ENCODE data around the gene EYA3.

The EYA3 gene

GRCh38 chr1:28112388-28113241 is 24.2 kb upstream of the EYA3 start:
- no peak for DNase-seq

DNA sequence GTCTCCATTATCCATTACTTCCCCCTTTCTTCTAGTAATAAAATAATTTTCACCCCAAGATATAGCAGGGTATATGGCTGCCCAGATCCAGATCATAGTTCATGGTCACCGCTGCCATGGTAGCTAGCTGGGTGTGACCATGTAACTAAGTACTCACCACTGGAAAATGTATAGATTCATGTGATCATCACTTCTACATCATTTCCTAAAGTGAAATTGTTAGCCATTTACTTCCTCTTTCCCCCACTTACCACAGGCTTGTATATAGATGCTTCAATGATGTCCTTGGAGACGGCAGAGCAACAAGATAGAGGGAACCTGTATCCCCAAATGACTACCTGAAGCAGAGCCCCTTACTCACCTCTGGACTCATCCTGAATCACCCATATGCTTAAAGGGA is 22.7 kb upstream of the EYA3 start:
- no peak for DNase-seq

- DNase-seq: no peak
Measured at GRCh38 chr1:28110555-28110954, 22.1 kb upstream of the EYA3 start.

DNA sequence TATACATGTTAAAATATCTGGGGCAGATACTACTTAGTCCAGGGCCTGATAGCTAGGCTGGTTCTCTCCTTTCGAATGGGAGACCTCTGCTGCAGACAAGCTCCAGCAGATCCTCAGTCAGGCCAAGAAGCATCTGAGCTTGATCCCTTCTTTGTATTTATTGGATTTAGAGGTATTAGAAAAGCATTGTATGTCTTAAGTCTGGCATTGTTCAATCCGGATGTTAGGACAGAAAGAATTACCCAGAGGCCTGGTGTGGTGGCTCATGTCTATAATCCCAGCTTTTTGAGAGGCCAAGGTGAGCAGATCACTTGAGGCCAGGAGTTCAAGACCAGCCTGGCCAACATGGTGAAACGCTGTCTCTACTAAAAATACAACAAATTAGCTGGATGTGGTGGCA is 21.2 kb upstream of the EYA3 start:
- DNase-seq: no peak

DNA sequence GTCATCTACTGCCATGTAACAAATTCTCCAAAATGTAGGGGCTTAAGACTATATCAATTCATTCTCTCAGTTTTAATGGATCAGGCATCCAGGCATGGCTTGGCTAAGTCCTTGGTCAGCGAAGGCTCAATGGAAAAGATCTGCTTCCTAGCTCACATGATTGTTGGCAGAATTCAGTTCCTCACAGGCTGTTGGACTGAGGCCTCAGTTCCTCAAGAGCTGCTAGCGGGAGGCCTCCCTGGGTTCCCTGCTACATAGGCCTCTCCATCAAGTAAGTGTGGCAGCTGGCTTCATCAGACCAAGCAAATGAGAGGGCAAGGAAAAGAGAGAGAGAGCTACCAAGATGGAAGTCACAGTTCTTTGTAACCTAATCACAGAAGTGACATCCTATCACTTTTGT is 19.6 kb upstream of the EYA3 start:
- no peak for DNase-seq

GRCh38 chr1:28104866-28105467 is 16.6 kb upstream of the EYA3 start:
- no peak for DNase-seq

DNA sequence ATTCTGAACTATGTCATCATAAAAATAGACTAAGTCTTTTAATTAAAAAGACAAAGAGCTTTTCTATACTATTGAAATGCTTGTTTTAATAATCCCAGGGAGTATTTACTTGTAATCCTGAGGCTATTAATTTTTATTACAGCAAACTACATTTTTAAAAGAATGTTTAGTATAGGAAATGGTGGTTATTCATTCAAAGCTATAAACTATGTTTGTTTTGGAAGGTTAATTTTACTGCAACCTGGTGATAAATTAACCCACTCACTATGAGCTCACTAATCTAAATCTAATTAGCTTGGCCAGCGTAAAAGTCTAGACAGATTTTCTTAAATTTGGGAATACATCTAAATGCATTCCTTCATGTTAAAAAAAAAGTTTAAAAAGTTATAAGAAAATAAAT is 13.8 kb upstream of the EYA3 start:
- no peak for DNase-seq

DNA sequence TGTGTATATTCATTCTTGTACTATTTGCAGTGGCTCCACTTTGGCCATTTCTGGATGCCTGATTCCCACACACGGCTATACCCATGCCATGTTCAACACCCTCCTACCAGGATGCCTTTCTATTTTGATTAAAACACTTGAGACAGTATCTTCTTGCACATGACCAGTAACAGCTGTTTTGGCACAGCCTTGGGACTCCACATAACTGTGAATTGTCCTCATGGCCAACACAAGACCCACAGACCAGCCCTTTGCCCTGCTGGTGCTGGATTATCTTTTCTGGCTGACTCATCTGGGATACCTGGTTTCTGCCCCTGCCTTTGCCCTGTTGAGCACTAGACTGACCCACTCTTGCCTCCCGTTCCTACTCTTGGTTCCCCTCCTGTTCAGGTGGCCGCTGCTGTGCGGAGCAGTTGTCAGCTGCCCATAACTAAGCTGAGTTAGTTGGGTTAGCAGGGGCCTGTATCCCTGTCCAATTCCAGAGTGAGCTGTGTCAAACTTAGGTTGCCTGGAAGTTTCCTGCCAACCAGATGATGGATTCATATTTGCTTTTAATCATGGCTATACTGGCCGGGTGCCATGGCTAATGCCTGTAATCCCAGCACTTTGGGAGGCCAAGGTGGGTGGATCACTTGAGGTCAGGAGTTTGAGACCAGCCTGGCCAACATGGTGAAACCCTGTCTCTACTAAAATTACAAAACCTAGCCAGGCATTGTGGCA is 10.8 kb upstream of the EYA3 start:
- no peak for DNase-seq

DNA sequence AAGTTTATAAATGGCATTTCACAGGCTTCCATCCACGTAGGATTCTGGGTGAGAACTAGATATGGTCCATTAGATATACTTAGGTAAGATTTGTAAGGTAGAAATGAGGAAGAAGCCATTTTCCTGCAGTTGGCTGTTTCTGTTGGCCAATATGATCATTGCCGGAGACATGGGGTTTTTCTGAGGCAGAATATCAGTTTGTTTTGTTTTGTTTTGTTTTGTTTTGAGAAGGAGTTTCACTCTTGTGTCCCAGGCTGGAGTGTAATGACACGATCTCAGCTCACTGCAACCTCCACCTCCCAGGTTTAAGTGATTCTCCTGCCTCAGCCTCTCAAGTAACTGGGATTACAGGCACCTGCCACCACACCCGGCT is 8.7 kb upstream of the EYA3 start:
- DNase-seq: no peak

DNA sequence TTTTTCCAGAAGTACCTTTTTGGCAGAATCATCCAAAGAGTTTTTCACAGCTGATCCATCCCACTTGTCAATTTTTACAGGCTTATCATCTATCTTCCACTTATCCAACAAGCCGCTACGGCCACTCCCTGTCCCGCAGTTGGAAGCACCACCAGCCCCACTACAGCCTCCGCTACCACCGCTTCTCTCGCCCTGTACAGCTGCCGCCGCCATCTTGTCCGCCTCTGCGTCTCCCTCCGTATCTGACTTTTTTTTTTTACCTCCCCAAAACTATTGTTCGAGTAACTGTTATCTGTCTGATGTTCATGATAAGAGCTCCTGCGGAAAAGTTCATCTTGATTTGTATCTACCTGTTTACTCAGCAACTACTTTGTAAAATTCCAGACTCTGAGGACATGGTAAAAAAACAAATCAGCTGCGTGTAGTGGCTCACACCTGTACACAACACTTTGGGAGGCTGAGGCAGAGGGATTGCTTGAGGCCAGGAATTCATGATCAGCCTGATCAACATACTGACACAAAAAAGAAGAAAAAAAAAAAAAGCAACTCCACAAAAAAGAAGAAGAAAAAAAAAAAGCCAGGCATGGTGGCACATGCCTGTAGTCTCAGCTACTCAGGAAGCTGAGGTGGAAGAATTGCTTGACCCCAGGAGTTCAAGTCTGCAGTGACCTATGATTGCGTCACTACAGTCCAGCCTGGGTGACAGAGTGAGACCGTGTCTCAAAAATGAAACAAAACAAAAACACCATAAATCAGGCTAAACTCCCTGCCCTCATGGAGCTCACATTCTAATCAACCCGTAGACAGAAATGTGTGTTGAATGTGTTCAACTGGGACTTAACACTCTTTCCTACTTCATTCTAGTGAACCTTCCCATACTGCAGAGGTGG is 8.0 kb upstream of the EYA3 start:
- DNase-seq: no peak

DNA sequence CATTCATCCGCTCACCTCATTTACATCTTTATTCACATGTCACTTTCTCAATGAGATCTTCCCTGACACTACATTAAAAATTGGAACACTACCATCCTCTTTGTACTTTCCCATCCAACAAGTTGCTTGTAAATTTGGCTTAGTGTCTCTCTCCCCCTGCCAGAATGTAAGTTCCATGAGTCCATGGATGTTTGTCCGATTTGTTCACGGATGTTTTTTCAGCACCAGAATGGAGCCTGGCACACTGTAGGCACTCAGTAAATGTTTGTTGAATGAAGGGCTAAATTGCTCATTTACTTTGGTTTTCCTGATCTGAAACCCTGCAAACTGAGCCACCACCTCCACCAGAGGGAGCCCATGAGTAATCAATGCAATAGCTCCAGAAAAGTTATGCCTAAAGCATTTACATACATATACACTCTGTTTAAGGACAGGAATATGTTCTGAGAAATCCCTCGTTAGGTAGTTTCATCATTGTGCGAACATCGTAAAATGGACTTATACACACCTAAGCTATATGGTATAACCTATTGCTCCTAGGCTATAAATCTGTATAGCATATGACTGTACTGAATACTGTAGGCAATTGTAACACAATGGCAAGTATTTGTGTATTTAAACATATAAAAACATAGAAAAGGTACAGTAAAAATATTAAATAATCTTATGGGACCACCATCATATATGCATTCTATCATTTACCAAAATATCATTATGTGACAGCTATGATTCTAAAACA is 2.8 kb upstream of the EYA3 start:
- peak; percentile 88 for DNase-seq

- DNase-seq: peak; percentile 13
Measured at GRCh38 chr1:28087614-28088167, 719 bp downstream of the EYA3 start.

- DNase-seq: no peak
Measured at GRCh38 chr1:28086651-28087050, 1.8 kb downstream of the EYA3 start.

DNA sequence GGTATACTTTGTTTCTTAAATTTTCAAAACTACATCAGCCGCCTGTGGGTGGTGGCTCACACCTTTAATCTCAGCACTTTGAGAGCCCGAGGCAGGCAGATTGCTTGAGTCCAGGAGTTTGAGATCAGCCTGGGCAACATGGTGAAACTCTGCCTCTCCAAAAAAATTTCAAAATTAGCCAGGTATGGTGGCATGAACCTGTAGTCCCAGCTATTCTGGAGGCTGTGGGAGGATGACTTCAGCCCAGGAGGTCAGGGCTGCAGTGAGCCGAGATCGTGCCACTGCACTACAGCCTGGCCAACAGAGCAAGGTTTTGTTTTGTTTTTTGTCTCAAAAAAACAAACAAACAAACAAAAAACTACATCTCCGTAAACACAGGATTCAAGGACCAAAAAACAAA is 3.3 kb downstream of the EYA3 start:
- no peak for DNase-seq

GRCh38 chr1:28083876-28084275 is 4.5 kb downstream of the EYA3 start:
- no peak for DNase-seq

DNA sequence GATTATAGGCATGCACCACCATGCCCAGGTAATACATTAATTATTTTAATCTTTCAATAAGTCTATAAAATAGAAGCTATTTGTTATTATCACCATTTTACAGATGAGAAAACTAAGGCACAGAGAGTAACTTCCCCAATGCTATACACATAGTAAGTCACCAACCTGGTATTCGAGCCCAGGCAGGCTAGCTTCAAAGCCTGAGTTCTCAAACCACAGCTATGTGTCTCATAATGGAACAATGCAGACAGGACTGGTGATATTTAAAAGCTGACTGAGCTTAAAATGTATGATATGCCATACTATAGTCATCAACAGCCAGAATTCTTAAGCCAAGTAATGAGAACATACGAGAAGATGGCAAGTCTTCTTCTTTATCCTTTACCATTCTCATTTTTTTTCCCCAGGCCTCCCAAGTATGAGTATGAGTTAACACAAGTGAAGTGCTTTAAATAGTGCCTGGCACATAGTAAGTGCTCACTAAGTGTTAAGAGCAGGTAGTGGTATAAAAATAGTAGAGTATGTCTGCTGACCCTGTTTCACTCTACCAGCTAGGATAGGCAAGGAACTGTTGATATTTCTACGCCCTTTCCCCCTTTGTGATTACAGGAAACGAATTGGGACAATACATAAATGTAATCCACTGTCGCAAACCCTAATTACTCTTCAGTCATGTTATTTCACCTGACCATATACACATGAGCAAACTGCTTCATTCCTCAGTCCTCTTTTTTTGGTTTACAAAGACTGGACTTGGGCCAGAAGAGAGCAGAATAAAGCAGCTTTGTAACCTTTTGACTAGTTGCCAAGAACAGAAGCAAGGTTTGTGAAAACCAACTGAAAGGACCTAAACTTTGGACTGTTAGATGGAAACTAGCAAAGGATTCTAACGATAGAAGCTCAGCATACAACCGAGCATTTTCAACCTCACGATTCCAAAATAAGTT is 9.5 kb downstream of the EYA3 start:
- DNase-seq: no peak

- DNase-seq: no peak
Measured at GRCh38 chr1:28078262-28078661, 10.1 kb downstream of the EYA3 start.

DNA sequence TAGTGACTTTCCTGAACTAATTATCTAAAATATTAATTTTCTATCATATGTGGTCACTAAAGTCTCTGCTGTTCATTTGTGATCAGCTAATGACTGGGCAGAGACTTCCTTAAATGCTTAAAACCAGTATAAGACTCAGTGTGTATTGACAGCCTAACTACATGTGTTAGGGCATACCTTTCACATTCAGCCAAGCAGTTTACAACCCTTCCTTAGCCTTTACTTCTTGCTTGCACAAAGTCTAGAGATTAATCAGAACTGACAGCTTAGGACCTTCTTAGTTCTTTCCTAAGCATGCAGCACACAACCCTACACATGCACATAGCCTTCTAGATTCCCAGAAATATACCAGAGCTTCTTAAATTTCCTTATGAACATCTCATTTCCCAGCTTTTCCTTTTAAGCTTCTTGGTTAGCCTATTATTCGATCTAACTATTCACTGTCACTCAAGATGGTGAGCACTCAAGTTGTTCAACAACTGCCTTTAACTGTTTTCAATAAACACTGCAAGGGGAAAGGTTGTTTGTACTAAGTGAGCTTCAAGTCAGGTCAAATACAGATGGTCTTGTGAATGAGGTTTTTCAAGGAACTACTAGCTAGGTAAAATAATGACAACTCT is 13.4 kb downstream of the EYA3 start:
- DNase-seq: no peak

DNA sequence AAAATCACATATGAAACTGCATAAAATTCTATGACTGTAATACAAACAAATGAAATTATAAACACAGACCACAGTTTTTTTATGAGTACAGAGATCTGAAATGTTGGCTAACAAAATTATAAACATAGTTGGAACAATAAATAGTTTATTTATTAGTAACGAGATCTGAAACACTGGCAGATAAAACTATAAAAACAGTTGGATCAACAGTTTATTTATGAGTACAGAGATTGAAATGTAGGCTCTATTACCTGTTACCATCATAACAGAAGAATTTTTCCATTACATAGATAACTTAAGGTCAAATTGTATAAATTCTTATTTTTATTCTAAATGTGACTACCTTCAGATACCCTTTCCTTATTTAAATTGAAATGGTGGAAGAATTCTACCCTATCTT is 14.5 kb downstream of the EYA3 start:
- no peak for DNase-seq

DNA sequence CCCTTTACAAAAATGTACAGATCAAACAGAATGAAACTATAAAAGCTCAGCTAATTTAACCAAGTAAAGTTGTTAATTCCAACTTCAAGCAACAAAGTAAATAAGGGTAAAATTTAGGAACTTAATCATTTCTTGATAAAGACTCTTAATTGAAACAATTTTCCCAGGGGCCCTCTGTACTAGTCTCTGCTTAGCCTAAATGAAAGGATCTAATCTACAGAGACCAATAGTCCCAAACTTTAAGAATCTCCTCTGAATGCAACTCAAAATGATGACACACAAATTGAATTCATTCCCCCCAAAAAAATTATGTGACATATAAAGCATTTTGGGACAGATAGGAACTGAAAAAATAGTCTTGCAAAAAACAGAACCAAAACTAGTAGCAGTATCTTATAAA is 16.6 kb downstream of the EYA3 start:
- DNase-seq: no peak
